ENCODE results near the gene PTK7.
"Not testable (repeated sequence)": the region's sequence is repeated elsewhere in the genome, so short reads cannot be mapped to it uniquely, and the experiment has no call there.

The PTK7 gene

GRCh38 chr6:43096451-43097097 is 20.5 kb downstream of the PTK7 start:
- Histone ChIP-seq H3K4me3 (ENCODE audit: low read length) (no peak overlapping the region), H3K36me3 (ENCODE audit: insufficient read depth, low read length) (no peaks in the 10 kb centered on the region), H3K4me1 (ENCODE audit: insufficient read depth, low read length) (peaks cover 53% of the 10 kb centered on the region), H3K27me3 (ENCODE audit: insufficient read depth, low read length) (no peaks in the 10 kb centered on the region), H3K9me3 (ENCODE audit: low read length) (no peaks in the 10 kb centered on the region), H2AFZ (ENCODE audit: low read depth, low read length) (no peak overlapping the region)

- Histone ChIP-seq H2AFZ (ENCODE audit: low read depth, low read length) (no peak overlapping the region), H3K4me1 (ENCODE audit: insufficient read depth, low read length) (peaks cover 52% of the 10 kb centered on the region), H3K9me3 (ENCODE audit: low read length) (no peaks in the 10 kb centered on the region), H3K36me3 (ENCODE audit: insufficient read depth, low read length) (no peaks in the 10 kb centered on the region), H3K27me3 (ENCODE audit: insufficient read depth, low read length) (no peaks in the 10 kb centered on the region), H3K4me3 (ENCODE audit: low read length) (no peak overlapping the region)
Measured at GRCh38 chr6:43097098-43097489, 21.0 kb downstream of the PTK7 start.

GRCh38 chr6:43097502-43097901 is 21.4 kb downstream of the PTK7 start:
- no peaks in the 10 kb centered on the region for H3K9me3 ChIP-seq (ENCODE audit: low read length)
- no peaks in the 10 kb centered on the region for H3K36me3 ChIP-seq (ENCODE audit: insufficient read depth, low read length)

GRCh38 chr6:43101497-43101896 is 25.4 kb downstream of the PTK7 start:
- H3K27me3 ChIP-seq (ENCODE audit: insufficient read depth, low read length): no peaks in the 10 kb centered on the region
- H3K36me3 ChIP-seq (ENCODE audit: insufficient read depth, low read length): no peaks in the 10 kb centered on the region
- peaks cover 38% of the 10 kb centered on the region for H3K4me1 ChIP-seq (ENCODE audit: insufficient read depth, low read length)
- H3K9me3 ChIP-seq (ENCODE audit: low read length): no peaks in the 10 kb centered on the region
- no peak overlapping the region for H3K4me3 ChIP-seq (ENCODE audit: low read length)
- H2AFZ ChIP-seq (ENCODE audit: low read depth, low read length): no peak overlapping the region

More at GRCh38 chr6:43097502-43097901, 21.4 kb downstream of the PTK7 start:
- Histone ChIP-seq H2AFZ (ENCODE audit: low read depth, low read length) (no peak overlapping the region), H3K4me1 (ENCODE audit: insufficient read depth, low read length) (peaks cover 48% of the 10 kb centered on the region), H3K27me3 (ENCODE audit: insufficient read depth, low read length) (no peaks in the 10 kb centered on the region), H3K4me3 (ENCODE audit: low read length) (no peak overlapping the region)

GRCh38 chr6:43103253-43103876 is 27.3 kb downstream of the PTK7 start:
- Histone ChIP-seq H3K4me1 (ENCODE audit: insufficient read depth, low read length) (peaks cover 21% of the 10 kb centered on the region), H3K4me3 (ENCODE audit: low read length) (no peak overlapping the region), H2AFZ (ENCODE audit: low read depth, low read length) (no peak overlapping the region), H3K9me3 (ENCODE audit: low read length) (no peaks in the 10 kb centered on the region), H3K27me3 (ENCODE audit: insufficient read depth, low read length) (no peaks in the 10 kb centered on the region), H3K36me3 (ENCODE audit: insufficient read depth, low read length) (no peaks in the 10 kb centered on the region)

GRCh38 chr6:43105538-43106222 is 29.6 kb downstream of the PTK7 start:
- no peak overlapping the region for H2AFZ ChIP-seq (ENCODE audit: low read depth, low read length)
- H3K4me3 ChIP-seq (ENCODE audit: low read length): no peak overlapping the region
- peaks cover 21% of the 10 kb centered on the region for H3K4me1 ChIP-seq (ENCODE audit: insufficient read depth, low read length)
- H3K27me3 ChIP-seq (ENCODE audit: insufficient read depth, low read length): no peaks in the 10 kb centered on the region
- H3K36me3 ChIP-seq (ENCODE audit: insufficient read depth, low read length): no peaks in the 10 kb centered on the region
- no peaks in the 10 kb centered on the region for H3K9me3 ChIP-seq (ENCODE audit: low read length)

- H2AFZ ChIP-seq (ENCODE audit: low read depth, low read length): no peak overlapping the region
- H3K4me1 ChIP-seq (ENCODE audit: insufficient read depth, low read length): peaks cover 21% of the 10 kb centered on the region
- H3K36me3 ChIP-seq (ENCODE audit: insufficient read depth, low read length): no peaks in the 10 kb centered on the region
- H3K27me3 ChIP-seq (ENCODE audit: insufficient read depth, low read length): no peaks in the 10 kb centered on the region
- H3K4me3 ChIP-seq (ENCODE audit: low read length): no peak overlapping the region
- no peaks in the 10 kb centered on the region for H3K9me3 ChIP-seq (ENCODE audit: low read length)
Measured at GRCh38 chr6:43107344-43108062, 31.4 kb downstream of the PTK7 start.

- Histone ChIP-seq H3K27me3 (ENCODE audit: insufficient read depth, low read length) (no peaks in the 10 kb centered on the region), H3K9me3 (ENCODE audit: low read length) (no peaks in the 10 kb centered on the region), H3K4me1 (ENCODE audit: insufficient read depth, low read length) (peaks cover 17% of the 10 kb centered on the region), H3K36me3 (ENCODE audit: insufficient read depth, low read length) (no peaks in the 10 kb centered on the region), H3K4me3 (ENCODE audit: low read length) (no peak overlapping the region), H2AFZ (ENCODE audit: low read depth, low read length) (no peak overlapping the region)
Measured at GRCh38 chr6:43113431-43114260, 37.5 kb downstream of the PTK7 start.

- peaks cover 17% of the 10 kb centered on the region for H3K4me1 ChIP-seq (ENCODE audit: insufficient read depth, low read length)
- no peaks in the 10 kb centered on the region for H3K9me3 ChIP-seq (ENCODE audit: low read length)
- no peak overlapping the region for H3K4me3 ChIP-seq (ENCODE audit: low read length)
- H3K36me3 ChIP-seq (ENCODE audit: insufficient read depth, low read length): no peaks in the 10 kb centered on the region
- no peak overlapping the region for H2AFZ ChIP-seq (ENCODE audit: low read depth, low read length)
- H3K27me3 ChIP-seq (ENCODE audit: insufficient read depth, low read length): no peaks in the 10 kb centered on the region
Measured at GRCh38 chr6:43115365-43115764, 39.3 kb downstream of the PTK7 start.

- H3K4me3 ChIP-seq (ENCODE audit: low read length); H3K27me3 ChIP-seq (ENCODE audit: insufficient read depth, low read length); H3K9me3 ChIP-seq (ENCODE audit: low read length); H3K36me3 ChIP-seq (ENCODE audit: insufficient read depth, low read length); H2AFZ ChIP-seq (ENCODE audit: low read depth, low read length): not testable (repeated sequence)
- H3K4me1 ChIP-seq (ENCODE audit: insufficient read depth, low read length): peaks cover 17% of the 10 kb centered on the region
Measured at GRCh38 chr6:43117466-43117865, 41.4 kb downstream of the PTK7 start.

GRCh38 chr6:43119482-43119881 is 43.4 kb downstream of the PTK7 start:
- Histone ChIP-seq H2AFZ (ENCODE audit: low read depth, low read length) (no peak overlapping the region), H3K4me1 (ENCODE audit: insufficient read depth, low read length) (peaks cover 8% of the 10 kb centered on the region), H3K9me3 (ENCODE audit: low read length) (no peaks in the 10 kb centered on the region), H3K4me3 (ENCODE audit: low read length) (no peak overlapping the region), H3K27me3 (ENCODE audit: insufficient read depth, low read length) (no peaks in the 10 kb centered on the region), H3K36me3 (ENCODE audit: insufficient read depth, low read length) (no peaks in the 10 kb centered on the region)

- no peaks in the 10 kb centered on the region for H3K9me3 ChIP-seq (ENCODE audit: low read length)
- no peaks in the 10 kb centered on the region for H3K36me3 ChIP-seq (ENCODE audit: insufficient read depth, low read length)
- no peak overlapping the region for H2AFZ ChIP-seq (ENCODE audit: low read depth, low read length)
- no peaks in the 10 kb centered on the region for H3K27me3 ChIP-seq (ENCODE audit: insufficient read depth, low read length)
- H3K4me1 ChIP-seq (ENCODE audit: insufficient read depth, low read length): peaks cover 6% of the 10 kb centered on the region
- H3K4me3 ChIP-seq (ENCODE audit: low read length): no peak overlapping the region
Measured at GRCh38 chr6:43120101-43120763, 44.1 kb downstream of the PTK7 start.
